ENCODE results near the gene CD34.
A peak's percentile ranks its signal among the peaks of the same experiment; 100 is the strongest.

CD34 gene, protein sequence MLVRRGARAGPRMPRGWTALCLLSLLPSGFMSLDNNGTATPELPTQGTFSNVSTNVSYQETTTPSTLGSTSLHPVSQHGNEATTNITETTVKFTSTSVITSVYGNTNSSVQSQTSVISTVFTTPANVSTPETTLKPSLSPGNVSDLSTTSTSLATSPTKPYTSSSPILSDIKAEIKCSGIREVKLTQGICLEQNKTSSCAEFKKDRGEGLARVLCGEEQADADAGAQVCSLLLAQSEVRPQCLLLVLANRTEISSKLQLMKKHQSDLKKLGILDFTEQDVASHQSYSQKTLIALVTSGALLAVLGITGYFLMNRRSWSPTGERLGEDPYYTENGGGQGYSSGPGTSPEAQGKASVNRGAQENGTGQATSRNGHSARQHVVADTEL

DNA sequence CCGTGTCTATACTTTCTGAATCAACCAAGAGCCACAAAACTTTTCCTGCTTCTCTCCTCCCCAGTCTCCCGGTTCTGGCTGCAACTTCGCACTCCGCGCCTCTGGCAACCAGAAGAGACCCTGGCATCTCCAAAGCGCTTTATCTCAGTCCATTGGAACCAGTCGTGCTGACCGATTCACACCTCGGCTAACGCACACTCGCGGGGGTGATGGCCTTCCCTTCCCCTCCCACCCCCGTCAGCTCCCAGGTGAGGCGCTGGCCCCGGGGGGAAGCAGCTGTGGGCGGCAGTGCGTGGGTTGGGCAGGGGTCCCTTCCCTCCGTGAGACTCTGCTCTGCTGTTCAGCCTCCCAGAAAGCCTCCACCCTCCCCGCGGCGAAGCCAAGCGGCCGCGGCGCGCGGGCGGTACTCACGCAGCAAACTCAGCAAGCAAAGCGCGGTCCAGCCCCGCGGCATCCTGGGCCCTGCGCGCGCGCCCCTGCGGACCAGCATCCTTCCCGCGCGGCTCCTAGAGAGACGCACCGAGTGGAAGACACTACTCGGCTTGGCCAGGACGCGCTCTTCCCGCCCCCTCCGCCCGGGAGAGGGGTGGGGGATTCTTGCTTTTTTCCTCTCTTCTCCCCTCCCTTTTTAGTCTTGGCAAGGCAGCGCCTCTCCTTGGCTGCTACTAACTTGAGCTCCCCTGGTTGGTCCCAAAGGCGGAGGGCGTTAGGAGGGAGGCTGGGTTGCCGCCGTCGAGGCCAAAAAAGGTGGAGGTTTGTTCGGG, at the start of gene CD34:
TSS of gene CD34 (minus strand) at position 535 of the 764 bp plus-strand sequence. CDS start at position 490, 45 bp downstream.
- no peak for DNase-seq (ENCODE audit: low spot score)

DNA sequence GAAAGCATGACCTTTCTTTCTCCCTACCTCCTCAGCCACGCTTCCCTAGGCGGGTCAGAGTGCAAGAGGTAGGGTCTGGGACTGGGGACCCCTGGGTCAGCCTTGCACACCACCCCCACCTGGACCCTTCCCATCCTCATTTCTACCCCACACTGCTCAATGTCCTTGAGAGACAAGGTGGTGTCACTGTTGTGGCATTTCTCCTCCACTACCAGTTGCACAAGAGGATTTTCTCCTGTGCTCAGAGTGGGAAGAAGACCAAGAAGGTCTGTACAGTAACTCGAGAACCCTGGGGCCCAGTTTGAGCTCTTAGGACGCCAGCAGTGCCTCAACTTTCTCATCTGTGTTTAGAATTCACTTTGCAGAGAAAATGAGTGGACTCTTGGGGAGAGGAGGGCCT, 49.4 kb upstream of the CD34 start:
- DNase-seq (ENCODE audit: low spot score), result no peak

DNA sequence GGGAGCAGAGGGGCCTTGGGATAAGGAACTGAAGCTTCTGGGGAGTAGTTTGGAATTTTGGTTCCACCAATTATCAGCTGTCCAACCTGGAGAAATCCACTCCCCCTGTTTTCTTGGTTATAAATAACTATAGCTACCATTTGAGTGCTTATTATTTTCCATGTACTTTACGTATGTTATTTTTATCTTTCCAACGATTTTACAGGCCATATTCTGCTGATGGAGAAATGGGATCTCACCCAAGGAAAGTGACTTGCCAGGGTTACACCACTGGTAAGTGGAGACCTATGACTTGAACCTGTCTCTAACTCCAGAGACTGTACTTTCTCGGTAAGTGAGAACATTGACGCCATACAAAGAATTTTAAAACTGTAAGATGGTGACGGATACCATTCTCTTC, 49.0 kb upstream of the CD34 start:
- no peak for DNase-seq (ENCODE audit: low spot score)

DNA sequence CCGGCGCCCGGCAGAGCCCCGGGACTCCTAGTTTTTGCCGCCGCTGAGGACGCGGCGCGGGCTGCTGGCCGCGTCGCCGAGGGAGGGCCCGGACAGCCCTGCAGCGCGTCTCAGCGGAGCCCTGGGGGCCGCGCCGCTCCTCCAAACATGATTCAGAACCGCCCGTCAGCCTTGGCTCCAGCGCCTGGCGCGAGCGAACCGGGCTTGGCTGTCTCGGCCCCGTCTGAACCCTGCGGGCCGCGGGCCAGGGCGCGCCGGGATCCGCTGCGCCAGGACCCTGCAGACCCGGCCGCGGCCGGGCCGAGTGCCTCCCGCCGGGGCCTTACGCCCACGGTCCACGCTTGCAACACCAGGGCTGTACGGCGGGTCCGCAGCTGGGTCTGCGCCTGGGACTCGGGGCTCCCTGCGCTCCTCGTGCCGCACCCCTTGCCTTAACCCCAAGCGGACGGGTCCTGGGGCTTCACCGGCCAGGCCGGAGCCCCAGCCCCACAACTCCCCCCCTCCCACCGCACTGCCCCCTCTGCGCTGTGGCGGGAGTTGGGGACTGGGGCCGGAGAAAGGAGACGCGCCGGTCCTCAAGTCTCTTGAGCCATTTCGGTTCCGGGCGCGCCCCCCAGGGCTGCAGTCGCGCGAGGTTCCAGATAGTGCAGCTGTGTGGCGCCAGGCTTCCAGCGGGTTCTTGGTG, 48.4 kb upstream of the CD34 start:
- DNase-seq (ENCODE audit: low spot score), result peak; percentile 42

DNA sequence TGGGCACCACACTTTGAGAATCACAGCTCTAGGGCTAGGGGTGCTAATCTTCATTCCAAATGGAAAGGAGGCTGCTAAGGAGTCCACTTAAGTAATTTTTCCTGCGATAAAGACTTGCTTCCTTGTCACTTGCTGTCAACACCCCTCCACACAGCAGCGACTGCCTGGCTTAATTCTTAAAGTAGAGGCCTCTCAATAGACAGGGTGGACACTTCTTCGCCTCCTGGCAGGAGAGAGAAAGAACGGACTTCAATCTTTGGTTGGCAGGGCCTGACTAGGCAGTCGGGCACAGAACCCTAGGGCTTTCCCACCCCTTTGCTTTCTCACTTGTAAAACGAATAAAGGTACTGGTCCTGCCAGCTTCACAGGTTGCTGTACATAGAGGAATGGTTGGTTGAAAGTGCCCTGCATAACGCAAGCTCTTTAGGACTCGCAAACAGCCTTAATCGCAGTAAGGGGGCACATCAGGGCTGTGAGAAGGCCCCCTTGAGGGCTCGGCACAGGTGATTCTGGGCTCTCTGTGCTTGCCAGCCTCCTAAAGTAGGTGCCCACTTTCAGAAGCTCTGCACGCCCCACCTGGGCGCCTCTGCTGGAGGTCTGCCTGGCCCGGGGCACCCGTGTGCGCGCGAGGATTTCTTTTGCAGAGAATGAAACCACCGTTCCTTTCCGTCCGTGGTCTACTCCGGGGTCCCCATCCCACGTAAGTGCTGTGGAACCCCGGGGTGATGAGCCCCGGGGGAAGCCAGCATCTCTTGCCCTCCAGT, 47.6 kb upstream of the CD34 start:
- no peak for DNase-seq (ENCODE audit: low spot score)

DNA sequence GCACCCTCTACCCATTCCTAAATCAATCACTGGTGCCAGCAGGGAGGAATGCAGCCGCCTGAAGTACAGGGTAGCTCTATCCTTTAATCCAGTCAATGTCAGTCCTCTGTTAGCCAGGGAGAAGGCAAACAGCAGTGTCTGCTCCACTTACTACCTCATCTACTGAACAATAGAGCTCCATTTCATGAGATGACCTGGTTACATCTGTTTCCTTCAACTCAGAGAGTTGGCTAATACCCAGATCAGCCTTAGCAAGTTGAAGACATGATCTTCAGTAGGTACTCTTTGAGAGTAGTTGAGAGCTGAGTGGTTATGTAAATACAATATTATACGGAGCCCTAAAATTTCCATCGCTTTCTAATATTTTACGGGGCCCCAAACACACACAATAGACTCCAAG, 46.1 kb upstream of the CD34 start:
- no peak for DNase-seq (ENCODE audit: low spot score)

DNA sequence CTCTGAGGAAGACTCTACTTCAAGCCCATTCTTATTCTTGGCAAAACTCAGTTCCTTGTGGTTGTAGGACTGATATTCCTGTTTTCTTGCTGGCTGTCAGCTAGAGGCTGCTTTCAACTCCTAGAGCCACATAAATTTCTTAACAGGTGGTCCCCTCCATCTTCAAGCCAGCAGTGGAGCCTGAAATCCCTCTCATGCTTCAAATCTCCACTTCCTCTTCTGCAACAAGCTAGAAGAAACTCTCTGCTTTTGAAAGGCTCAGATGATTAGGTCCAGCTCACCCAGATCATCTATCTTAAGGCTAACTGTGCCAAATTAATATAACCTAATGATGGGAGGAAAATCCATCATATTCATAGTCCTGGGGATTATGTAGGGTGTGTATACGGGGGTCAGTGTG, 43.2 kb upstream of the CD34 start:
- no peak for DNase-seq (ENCODE audit: low spot score)

DNA sequence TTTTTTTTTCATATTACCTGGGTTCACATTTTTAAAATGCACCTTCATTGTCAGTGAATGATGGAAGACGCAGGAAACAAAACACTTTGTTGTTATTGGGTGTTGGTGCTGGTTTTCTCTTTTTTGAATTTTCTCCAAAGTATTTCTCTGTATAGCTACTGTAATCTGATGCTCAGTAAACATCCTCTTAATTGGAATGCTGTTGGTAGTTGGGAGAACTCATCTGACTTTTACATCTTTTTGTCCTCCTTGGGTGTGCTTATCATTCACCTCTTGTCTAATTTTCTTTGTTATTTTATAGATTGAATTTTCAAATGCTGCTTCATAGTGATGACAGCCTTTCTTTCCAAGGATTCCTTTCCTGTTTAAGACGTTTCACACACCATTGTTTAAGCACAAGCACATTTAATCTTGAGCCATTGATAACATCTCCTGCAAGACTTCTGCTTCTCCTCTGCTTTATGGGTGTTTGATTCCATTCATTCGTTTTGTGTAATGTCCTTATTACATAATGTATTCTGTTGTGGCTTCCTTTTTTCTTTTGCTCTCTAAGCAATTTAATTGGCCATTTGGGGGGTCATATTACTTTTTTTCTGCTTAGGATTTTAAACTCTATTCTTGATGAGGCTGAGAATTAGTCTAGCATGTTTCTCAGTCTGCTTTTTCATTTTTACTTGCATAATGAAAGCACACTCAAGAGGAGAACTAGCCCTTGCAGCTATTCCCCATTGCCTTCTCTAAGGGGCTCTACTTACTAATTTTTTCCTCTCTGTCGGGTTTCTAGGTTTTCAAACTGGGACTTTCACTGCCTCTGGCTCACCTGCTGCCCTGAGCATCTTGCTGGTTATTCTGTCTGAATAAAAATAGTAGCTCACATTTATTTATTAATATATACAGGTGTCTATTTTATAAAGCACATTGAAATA, 42.0 kb upstream of the CD34 start:
- no peak for DNase-seq (ENCODE audit: low spot score)

DNA sequence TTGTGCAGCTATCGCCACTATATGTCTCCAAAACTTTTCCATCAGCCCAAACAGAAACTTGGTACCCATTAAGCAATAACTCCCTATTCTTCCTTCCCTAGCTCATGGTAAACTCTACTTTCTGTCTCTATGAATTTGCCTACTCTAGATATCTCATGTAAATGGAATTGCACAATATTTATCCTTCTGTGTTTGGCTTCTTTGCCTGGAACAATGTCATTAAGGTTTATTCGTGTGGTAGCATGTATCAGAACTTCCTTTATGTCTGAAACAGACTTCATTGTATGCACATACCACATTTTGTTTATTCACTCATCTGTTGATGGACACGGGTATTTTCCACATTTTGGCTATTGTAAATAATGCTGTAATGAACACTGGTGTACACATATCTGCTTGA, 40.7 kb upstream of the CD34 start:
- DNase-seq (ENCODE audit: low spot score), result no peak

DNA sequence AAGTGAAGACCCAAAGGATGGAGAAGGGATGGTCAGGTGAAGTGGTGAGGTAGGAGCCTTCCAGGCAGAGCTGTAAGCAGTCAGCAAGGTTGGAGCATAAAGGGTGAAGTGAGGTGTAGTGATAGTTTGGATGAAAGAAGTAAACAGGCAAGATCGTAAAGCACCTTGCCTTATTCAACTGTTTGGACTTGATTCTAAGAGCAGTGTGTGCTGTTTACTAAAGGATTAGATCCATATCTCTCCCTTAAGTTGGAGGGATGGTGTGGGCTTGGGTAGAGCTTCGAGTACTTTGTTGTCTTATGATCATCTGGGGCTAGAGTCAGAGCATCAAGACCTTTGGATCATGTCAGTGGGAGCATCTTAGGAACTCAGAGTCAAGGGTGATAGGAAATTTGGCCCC, 39.8 kb upstream of the CD34 start:
- DNase-seq (ENCODE audit: low spot score), result no peak

DNA sequence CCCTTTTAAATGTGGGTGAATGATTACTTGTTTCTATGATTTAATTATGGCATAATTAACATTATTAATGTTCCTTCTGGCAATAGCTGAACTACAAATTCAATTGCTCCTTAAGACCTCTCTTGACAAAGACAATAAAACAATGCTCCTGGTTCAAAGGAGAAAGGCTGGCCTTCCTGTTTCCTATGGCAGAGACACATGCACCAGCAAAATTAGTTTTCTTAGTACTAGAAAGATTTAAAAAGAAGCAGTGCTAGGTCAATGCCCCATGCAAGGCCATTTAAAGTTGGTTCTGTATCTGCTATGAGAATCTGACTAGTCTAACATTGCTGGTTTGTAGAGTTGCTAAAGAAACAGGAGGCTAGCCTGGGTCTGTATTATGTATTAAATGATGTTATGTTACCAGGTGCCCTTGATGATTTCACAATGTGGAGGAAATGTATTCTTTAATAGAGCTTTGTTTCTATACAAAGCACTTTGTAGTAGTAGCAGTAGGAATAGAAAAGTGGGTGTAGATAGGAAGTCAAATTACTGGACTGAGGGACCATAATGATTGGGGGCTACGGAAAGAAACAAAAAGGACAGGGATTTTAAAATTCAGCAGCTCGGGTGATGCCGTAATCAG, 38.8 kb upstream of the CD34 start:
- no peak for DNase-seq (ENCODE audit: low spot score)

DNA sequence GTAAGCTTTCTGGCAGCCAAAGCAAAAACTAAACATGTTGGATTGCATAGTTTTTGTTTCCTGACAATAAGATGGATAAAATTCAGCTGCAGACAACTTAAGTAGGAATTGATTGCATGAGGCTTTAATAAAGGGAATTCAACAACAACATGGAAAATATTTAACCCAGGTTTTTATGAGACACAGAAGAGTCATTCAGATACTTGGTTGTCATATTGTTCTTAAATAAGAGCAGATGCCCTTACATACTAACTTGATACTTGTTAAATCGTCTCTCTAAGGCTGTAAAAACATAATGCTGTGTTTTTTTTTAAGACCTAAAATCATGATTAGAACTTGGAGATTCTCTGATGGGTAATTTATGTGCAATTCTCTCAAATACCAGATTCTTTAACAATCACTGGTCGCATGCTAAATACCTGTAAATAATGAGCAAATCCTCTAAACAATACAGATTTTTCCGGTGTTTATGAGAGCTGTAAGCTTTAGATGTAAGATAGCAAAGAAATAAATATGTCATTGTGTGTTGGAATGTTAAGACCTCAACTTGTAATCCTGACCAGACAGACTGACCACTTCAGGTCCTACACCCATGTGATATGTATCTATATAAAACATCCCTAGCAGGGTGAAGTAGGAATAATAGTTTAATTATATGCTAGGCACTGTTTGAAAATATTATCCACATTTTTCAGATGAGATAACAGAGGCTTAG, 37.8 kb upstream of the CD34 start:
- no peak for DNase-seq (ENCODE audit: low spot score)

DNA sequence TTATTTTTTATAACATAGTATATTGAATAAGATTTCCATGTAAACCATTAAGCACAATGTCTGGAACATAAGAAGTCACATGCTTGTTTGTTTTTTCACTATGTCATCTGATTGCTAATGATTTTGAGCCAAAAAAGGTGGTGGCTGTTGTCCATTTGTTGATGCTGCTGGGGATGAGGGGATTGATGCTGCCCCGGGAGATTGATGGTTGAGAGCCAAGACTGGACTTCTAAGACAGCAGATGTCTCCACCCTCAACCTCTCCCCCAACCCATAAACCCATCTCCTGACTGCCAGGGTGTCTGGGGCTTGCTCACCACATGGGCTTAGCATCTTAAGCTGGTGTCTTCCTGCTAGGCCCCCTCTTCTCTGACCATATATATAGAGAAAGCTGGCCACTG, 35.8 kb upstream of the CD34 start:
- no peak for DNase-seq (ENCODE audit: low spot score)

DNA sequence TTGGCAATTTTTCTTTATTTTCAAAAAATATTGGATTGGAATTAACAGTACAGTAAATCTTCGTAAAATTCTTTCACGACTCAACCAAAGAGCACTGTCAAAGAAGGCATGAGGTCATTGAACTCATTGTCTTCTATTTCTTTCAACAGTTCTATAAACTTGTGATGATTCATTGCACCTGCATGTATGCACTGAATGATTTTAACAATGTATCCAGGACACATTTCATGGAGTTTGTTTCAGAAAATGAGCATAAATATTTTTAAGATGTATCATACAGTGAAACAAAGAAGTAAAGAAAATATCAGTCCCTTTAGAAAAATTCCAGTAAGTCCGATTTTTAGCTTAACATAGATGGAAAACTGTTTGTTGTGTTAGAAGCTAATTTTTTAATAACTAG, 33.6 kb upstream of the CD34 start:
- DNase-seq (ENCODE audit: low spot score), result no peak

DNA sequence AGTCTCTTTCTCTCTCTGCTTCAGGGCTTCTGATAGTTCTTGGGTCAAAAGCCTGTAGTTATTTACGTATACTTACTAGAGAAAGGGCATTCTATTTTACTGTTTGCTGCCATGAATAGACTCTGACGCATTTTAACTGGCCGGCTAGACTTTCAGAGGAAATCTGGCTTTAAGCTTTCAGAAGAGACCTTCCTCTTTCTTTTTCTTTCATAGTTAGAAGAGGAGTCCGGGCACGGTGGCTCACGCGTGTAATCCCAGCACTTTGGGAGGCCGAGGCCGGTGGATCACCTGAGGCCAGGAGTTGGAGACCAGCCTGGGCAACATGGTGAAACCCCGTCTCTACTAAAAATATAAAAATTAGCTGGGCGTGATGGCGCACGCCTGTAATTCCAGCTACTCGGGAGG, 31.4 kb upstream of the CD34 start:
- peak; percentile 64 for DNase-seq (ENCODE audit: low spot score)

DNA sequence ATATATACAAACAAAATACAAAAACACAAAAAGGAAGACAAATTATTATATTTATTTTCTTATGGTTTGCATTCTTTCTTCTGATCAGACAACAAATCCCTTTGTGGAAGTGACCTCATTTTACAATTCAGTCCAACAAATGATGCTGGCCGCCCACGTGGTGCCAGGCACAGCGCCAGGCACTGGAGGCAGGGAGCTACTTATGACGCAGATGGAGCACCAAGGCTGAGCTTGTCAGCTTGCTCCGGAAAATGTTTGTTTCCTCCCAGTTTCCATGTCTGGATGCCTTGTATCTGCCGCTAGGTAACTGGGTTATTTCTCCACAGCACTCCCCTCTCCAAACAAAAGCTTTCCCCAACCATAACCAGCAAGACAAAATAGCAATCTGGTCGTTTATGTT, 30.7 kb upstream of the CD34 start:
- peak; percentile 73 for DNase-seq (ENCODE audit: low spot score)

DNA sequence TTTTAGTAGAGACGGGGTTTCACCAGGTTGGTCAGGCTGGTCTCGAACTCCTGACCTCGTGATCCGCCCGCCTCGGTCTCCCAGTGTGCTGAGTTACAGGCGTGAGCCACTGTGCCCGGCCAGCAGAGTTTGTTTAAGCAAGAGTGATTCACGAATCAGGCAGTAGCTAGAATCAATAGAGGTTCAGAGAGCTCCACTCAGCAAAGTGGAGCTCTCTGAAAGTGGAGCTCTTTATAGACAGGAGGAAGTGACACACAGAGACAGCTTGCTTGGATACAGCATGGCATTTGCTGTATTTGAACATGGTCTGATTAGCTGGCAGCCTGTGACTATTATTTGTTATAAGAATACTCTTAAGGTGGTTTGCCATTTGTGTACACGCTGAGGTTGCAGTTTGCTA, 27.1 kb upstream of the CD34 start:
- no peak for DNase-seq (ENCODE audit: low spot score)

DNA sequence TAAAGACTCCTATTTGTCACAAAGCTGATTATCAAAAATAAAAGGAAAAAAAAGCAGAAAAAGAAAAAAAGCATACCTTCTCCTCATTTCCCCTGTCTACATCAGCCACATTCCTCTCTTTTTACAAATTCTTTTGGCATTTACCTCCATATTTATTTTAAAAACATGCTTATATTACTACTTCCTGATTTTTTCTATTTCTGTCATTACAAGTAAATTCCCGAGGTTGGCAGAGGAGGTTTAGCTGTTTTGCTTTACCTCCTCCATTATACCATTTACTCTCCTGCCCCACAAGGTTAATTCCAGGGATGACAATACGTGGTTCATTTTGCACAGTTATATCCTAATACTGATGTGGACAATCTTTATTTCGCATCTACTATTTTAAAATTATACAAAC, 26.3 kb upstream of the CD34 start:
- no peak for DNase-seq (ENCODE audit: low spot score)

DNA sequence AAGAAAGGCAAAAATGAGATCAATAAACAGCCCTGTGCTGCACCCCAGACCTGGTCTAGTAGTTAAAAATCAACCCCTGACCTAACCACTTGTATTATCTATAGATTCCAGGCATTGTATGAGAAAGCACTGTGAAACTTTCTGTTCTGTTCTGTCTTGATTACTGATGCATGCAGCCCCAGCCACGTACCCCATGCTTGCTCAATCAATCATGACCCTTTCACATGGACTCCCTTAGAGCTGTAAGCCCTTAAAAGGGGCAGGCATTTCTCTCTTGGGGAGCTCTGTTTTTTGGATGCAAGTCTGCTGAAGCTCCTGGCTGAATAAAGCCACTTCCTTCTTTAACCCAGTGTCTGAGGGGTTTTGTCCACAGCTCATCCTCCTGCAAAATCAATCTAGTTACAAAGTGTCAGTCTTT, 24.2 kb upstream of the CD34 start:
- no peak for DNase-seq (ENCODE audit: low spot score)

DNA sequence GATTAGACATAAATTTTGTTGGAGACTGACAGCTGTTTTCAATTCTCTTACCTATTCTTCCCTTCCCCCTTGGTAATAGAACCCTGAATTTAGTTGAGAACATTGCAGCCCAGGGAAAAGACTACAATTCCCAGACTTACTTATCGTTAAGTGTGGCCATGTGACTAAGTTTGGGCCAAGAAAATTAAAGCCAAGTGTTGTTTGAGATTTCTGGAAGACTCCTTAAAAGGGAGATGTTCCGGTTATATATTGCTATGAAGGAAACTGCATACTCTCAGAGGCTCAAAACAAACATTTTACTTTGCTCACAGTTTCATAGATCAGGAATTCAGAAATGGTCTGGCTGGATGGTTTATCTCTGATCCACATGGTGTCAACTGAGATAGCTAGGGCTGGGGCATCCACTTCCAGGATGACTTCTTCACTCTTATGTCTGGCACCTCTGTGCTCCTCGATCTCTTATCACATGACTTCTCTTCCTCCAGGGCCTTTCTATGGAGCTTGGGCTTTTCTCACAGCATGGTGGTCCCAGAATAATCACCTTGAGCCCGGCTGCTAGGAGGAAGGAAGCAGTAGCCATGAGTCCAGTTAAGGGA, 22.4 kb upstream of the CD34 start:
- no peak for DNase-seq (ENCODE audit: low spot score)
